Activated CD8-positive, alpha-beta T cell treated with anti-CD3 and anti-CD28 coated beads for 36 hours (primary cell): Measurements from ENCODE around the gene EIF6. TPM values are rescaled to one million over a fixed set of nuclear protein-coding genes. Genes with fewer than 3 reads are reported as not detected.

Experiments used
- ATAC-seq: fragments of 200-7000 bp; cut with Tn5 transposase; one replicate; pipeline ENCODE4 v1.10.0; 2021; ENCODE audit warnings: mild to moderate bottlenecking, moderate library complexity
- CTCF ChIA-PET: fragments of 350-600 bp; sonication (Branson Sonifier 250); formaldehyde crosslinking; loops from one replicate; lab custom pipeline; 2021; ENCODE audit warnings: antibody characterized with exemption; lab: Charles Lee
- POLR2A ChIA-PET: fragments of 350-600 bp; sonication (Branson Sonifier 250); formaldehyde crosslinking; loops from one replicate; lab custom pipeline; 2021; ENCODE audit warnings: antibody characterized with exemption; lab: Charles Lee
- DNase-seq: peaks from one replicate; pipeline ENCODE4 v3.0.0-alpha.2; 2020
- H3K27ac Mint-ChIP-seq: one replicate; pipeline ENCODE4 v1.8.0; 2021; ENCODE audit warnings: mild to moderate bottlenecking, mixed read lengths
- H3K27me3 Mint-ChIP-seq: one replicate; pipeline ENCODE4 v1.8.0; 2021; ENCODE audit warnings: mixed read lengths
- H3K36me3 Mint-ChIP-seq: one replicate; pipeline ENCODE4 v1.8.0; 2021; ENCODE audit warnings: low read depth, mixed read lengths
- H3K4me1 Mint-ChIP-seq: one replicate; pipeline ENCODE4 v1.8.0; 2021; ENCODE audit warnings: low read depth, mixed read lengths
- H3K4me3 Mint-ChIP-seq: one replicate; pipeline ENCODE4 v1.8.0; 2021; ENCODE audit warnings: mild to moderate bottlenecking, moderate library complexity, mixed read lengths
- H3K9me3 Mint-ChIP-seq: one replicate; pipeline ENCODE4 v1.8.0; 2021; ENCODE audit warnings: mixed read lengths
- intact Hi-C: fragments of 100-400 bp; cut with micrococcal nuclease; formaldehyde crosslinking; loops from one replicate; pipeline ENCODE4 v1.10.0; 2022
- total RNA-seq, 2 experiments: library from RNA; stranded (reverse); gene quantifications; one replicate each; pipeline ENCODE4 v1.2.3, GENCODE V29; 2021
- TF ChIP-seq, protein P1 (sequence below): fragments of 200-600 bp; IDR thresholded peaks from one replicate; pipeline ENCODE4 v1.8.0; 2022; ENCODE audit warnings: antibody characterized with exemption, mild to moderate bottlenecking

Gene EIF6
- total RNA-seq, 2 experiments from 2014 or later: 132 to 144 TPM

DNA sequence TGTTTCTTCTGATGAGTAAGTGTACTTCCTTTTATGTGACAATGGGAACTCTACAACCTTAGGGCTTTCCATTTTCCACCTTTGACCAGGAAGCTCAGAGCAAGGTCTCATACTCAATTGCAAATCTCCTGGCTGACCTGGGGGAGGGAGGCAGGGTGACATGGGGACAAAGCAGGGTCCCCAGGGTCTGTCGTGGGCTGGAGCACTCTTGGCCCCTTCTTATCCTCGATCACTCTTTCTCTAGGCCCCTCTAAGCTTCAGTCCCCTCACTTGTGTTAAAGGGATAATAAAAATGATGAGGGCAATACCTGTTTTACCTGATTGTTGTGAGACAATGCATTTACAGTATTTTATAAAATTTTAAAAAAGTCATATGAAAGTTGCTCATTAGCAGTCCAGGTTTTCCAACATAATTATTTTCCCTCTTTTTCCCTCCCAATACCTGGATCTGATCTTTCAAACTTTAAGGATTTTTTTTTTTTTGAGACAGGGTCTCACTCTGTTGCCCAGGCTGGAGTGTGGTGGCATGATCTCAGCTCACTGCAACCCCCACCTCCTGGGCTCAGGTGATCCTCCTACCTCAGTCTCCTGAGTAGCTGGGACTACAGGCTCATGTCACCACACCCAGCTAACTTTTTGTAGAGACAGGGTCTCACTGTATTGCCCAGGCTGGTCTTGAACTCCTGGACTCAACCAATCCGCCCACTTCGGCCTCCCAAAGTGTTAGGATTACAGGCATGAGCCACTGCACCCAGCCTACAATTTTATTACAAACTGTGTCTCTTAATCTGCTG lies 16.1 kb upstream of the EIF6 start:
- ChIA-PET POLR2A (interaction anchor here (0.9 to 1.7 kb wide), 2 partner anchors 16 to 34 kb away, joined by 3 to 5 read pairs; partner anchors contain the start of gene EIF6), CTCF (interaction anchor here (0.6 to 8.8 kb wide), 4 partner anchors 29 to 562 kb away, joined by 3 to 91 read pairs (median 44); no protein-coding TSS in a partner anchor)
- intact Hi-C loops: loop anchor here (5.0 kb wide), 1 partner anchor 147 kb away; no protein-coding TSS in a partner anchor
- ATAC-seq: no peak
- peaks cover 3% of the 10 kb centered on the region for H3K36me3 Mint-ChIP-seq
- H3K9me3 Mint-ChIP-seq: no peaks in the 10 kb centered on the region
- H3K4me3 Mint-ChIP-seq: no peak overlapping the region
- H3K4me1 Mint-ChIP-seq: peaks cover 32% of the 10 kb centered on the region
- TF ChIP-seq, protein P1, sequence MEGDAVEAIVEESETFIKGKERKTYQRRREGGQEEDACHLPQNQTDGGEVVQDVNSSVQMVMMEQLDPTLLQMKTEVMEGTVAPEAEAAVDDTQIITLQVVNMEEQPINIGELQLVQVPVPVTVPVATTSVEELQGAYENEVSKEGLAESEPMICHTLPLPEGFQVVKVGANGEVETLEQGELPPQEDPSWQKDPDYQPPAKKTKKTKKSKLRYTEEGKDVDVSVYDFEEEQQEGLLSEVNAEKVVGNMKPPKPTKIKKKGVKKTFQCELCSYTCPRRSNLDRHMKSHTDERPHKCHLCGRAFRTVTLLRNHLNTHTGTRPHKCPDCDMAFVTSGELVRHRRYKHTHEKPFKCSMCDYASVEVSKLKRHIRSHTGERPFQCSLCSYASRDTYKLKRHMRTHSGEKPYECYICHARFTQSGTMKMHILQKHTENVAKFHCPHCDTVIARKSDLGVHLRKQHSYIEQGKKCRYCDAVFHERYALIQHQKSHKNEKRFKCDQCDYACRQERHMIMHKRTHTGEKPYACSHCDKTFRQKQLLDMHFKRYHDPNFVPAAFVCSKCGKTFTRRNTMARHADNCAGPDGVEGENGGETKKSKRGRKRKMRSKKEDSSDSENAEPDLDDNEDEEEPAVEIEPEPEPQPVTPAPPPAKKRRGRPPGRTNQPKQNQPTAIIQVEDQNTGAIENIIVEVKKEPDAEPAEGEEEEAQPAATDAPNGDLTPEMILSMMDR: no peak
- no peak for DNase-seq
- no peaks in the 10 kb centered on the region for H3K27me3 Mint-ChIP-seq
- no peak overlapping the region for H3K27ac Mint-ChIP-seq

DNA sequence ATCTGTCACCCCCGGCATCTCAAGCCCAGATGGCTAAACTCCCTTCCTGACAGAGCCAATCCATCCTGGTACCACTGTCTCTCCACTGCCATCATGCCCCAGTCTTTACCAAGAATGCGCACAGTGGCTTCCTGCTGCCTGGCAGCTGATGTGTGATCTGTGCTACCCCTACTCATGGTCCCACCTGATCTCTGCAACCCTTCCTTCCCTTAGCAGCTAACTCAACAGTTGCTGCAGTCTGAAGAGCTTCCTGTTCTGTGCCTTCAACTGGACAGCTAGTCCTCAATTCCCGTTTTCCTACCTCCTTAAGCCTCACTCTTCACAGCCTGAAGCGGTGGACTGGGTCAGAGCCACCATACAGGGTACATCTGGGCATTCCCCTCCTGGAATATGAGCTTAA lies 15.2 kb upstream of the EIF6 start:
- DNase-seq (no peak), ATAC-seq (no peak)
- TF ChIP-seq, protein P1: no peak
- Mint-ChIP-seq H3K27ac (no peak overlapping the region), H3K27me3 (no peaks in the 10 kb centered on the region), H3K36me3 (no peaks in the 10 kb centered on the region), H3K4me1 (peaks cover 23% of the 10 kb centered on the region), H3K4me3 (no peak overlapping the region), H3K9me3 (no peaks in the 10 kb centered on the region)
- ChIA-PET CTCF (interaction anchor here (1.1 to 8.8 kb wide), 2 partner anchors 135 to 148 kb away, joined by 3 to 85 read pairs; no protein-coding TSS in a partner anchor), POLR2A (interaction anchor here (0.9 to 1.8 kb wide), 2 partner anchors 15 to 35 kb away, joined by 3 to 4 read pairs; partner anchors contain the start of gene EIF6)
- intact Hi-C loops: loop anchor here (5.0 kb wide), 1 partner anchor 148 kb away; no protein-coding TSS in a partner anchor

DNA sequence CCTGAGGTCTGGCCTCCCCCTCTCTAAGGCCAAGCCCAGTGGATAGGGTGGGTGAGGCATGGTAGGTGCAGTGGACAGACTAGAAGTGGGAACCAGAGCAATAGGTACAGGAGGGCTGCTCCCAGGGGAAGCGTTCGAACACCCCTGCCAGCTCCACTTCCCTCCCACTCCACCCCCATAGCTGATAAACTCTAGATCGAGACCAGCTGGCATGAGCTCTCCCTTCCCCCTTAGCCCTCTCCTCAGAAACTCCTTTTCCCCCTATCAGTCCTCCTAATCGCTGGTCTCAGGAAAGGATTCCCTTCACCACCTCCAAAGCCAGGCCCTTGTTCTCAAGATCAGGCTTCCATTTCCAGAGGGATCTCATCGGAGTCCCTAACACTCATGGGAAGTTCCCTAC lies 13.7 kb upstream of the EIF6 start:
- ATAC-seq: no peak
- no peaks in the 10 kb centered on the region for H3K9me3 Mint-ChIP-seq
- CTCF ChIA-PET: interaction anchor here (1.1 to 8.8 kb wide), 2 partner anchors 31 to 149 kb away, joined by 3 to 85 read pairs; no protein-coding TSS in a partner anchor
- TF ChIP-seq, protein P1: no peak
- peaks cover 9% of the 10 kb centered on the region for H3K4me1 Mint-ChIP-seq
- no peaks in the 10 kb centered on the region for H3K36me3 Mint-ChIP-seq
- no peak overlapping the region for H3K4me3 Mint-ChIP-seq
- no peak for DNase-seq
- POLR2A ChIA-PET: interaction anchor here (0.8 to 1.8 kb wide), 4 partner anchors 11 to 36 kb away, joined by 3 to 4 read pairs (median 4); partner anchors contain the start of gene EIF6
- no peak overlapping the region for H3K27ac Mint-ChIP-seq
- intact Hi-C loops: no loop called here
- no peaks in the 10 kb centered on the region for H3K27me3 Mint-ChIP-seq

DNA sequence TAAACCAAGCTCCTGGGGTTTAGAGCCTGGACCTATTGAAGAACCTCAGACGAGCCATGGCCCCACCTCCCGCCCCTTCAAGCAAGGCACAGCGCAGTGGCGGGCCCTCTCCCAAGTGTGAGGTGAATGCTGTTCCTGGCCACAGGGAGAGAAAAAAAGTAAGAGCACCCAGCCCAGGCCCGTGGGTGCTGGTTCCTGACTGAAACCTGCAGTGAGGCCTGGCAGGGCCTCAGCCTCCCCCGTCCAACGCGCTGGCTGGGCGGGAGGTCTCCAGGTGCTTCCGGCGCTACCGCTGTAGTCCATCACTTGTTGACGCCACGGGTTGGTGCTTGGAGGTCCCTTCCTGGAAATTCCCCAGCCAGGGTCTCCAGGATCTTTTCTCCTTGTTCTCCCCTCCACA lies 13.2 kb upstream of the EIF6 start:
- no peaks in the 10 kb centered on the region for H3K27me3 Mint-ChIP-seq
- intact Hi-C loops: no loop called here
- H3K27ac Mint-ChIP-seq: no peak overlapping the region
- ATAC-seq: no peak
- no peaks in the 10 kb centered on the region for H3K9me3 Mint-ChIP-seq
- H3K4me3 Mint-ChIP-seq: no peak overlapping the region
- no peak for DNase-seq
- ChIA-PET POLR2A (interaction anchor here (1.8 kb wide), 1 partner anchor 13 kb away, joined by 4 read pairs; the partner anchor contains the start of gene EIF6), CTCF (no interaction called here)
- H3K4me1 Mint-ChIP-seq: peaks cover 4% of the 10 kb centered on the region
- TF ChIP-seq, protein P1: no peak
- no peaks in the 10 kb centered on the region for H3K36me3 Mint-ChIP-seq

DNA sequence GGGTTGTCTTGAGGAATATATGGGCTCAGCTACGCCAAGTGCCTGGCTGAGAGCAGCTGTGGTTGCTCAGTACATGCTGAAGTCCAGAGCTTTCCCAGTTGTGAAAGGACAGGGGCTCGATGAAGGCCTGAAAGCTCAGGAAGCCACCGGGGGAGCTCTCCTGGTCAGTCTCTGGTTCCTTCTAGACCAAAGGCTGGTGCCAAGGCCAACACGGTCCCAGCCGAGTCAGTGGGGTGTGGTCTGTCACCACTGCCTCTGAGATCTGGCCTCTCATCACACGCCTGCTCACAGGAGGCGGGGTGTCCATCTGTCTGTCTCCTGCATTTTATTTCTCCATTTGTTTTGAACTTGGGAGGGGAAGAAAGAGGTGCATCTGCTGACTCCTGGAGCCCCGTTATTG lies 12.6 kb upstream of the EIF6 start:
- intact Hi-C loops: no loop called here
- no peaks in the 10 kb centered on the region for H3K27me3 Mint-ChIP-seq
- no peaks in the 10 kb centered on the region for H3K4me1 Mint-ChIP-seq
- no peak for DNase-seq
- no peak for ATAC-seq
- no peaks in the 10 kb centered on the region for H3K9me3 Mint-ChIP-seq
- H3K4me3 Mint-ChIP-seq: no peak overlapping the region
- ChIA-PET CTCF (no interaction called here), POLR2A (no interaction called here)
- TF ChIP-seq, protein P1: no peak
- H3K27ac Mint-ChIP-seq: no peak overlapping the region
- H3K36me3 Mint-ChIP-seq: no peaks in the 10 kb centered on the region
